ENCODE measurements around the gene BIN1. TPM values are rescaled to one million over a fixed set of nuclear protein-coding genes. Genes with fewer than 3 reads are reported as not detected.

BIN1 gene
- total RNA-seq, 1 experiment from 2014 or later: 31.8 TPM

DNA sequence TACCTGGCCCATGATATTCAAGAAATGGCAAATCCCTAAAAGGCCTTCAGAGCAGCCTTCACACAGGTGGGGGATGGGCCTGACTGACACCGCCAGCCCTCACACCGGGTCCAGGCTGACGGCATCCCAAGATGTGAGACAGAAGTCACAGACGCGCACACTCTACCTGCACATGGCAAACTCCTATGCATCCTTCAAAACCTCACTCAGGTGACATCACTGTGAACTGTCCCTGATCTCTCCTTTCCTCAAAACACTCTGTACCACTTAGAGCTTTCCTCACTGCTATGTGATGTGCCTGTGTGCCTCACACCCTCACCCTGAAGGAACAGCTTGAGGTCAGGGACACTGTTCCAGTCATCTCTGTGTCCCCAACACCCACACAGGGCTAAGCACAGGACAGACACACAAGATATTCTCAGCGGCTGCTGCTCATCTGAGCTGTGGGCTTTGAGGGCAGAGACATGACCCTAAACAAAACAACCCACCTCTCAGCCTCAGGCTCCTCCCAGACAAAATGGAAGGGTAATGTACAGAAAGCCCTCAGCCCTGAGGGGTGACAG is 27.5 kb downstream of the BIN1 start:
- TF ChIP-seq, protein P1, sequence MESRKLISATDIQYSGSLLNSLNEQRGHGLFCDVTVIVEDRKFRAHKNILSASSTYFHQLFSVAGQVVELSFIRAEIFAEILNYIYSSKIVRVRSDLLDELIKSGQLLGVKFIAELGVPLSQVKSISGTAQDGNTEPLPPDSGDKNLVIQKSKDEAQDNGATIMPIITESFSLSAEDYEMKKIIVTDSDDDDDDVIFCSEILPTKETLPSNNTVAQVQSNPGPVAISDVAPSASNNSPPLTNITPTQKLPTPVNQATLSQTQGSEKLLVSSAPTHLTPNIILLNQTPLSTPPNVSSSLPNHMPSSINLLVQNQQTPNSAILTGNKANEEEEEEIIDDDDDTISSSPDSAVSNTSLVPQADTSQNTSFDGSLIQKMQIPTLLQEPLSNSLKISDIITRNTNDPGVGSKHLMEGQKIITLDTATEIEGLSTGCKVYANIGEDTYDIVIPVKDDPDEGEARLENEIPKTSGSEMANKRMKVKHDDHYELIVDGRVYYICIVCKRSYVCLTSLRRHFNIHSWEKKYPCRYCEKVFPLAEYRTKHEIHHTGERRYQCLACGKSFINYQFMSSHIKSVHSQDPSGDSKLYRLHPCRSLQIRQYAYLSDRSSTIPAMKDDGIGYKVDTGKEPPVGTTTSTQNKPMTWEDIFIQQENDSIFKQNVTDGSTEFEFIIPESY (IDR thresholded peaks at IDR 0.05; ENCODE audit: extremely low read depth, insufficient replicate concordance, low read length): no peak
- no peak for TF ChIP-seq YY1 (IDR thresholded peaks at IDR 0.05; ENCODE audit: extremely low read depth, insufficient replicate concordance, low read depth, low read length)
- no peak for TF ChIP-seq REST (IDR thresholded peaks at IDR 0.05; ENCODE audit: low read depth)
- no peak for TF ChIP-seq FOSL1 (IDR thresholded peaks at IDR 0.05; ENCODE audit: low read depth)
- no peak for TF ChIP-seq ATF3 (IDR thresholded peaks at IDR 0.05)
- no peak for TF ChIP-seq TCF7L2 (IDR thresholded peaks at IDR 0.05; ENCODE audit: borderline replicate concordance, extremely low read depth, insufficient read depth, insufficient read length)
- TF ChIP-seq EZH2phosphoT487 (IDR thresholded peaks at IDR 0.05; ENCODE audit: borderline replicate concordance): no peak
- no peak for TF ChIP-seq POLR2A (IDR thresholded peaks at IDR 0.05; ENCODE audit: borderline replicate concordance, extremely low read depth, insufficient read depth, insufficient read length)
- no peak for TF ChIP-seq CBX3 (IDR thresholded peaks at IDR 0.05; ENCODE audit: low read depth)
- no peak for TF ChIP-seq EGR1 (IDR thresholded peaks at IDR 0.05; ENCODE audit: low read depth)
- no peak for TF ChIP-seq ZFX (IDR thresholded peaks at IDR 0.05)
- TF ChIP-seq ELF1 (IDR thresholded peaks at IDR 0.05; ENCODE audit: borderline replicate concordance, low read depth): no peak
- no peak for TF ChIP-seq SIN3A (IDR thresholded peaks at IDR 0.05; ENCODE audit: low read depth)
- no peak for TF ChIP-seq SRF (IDR thresholded peaks at IDR 0.05; ENCODE audit: low read depth)
- TF ChIP-seq EZH2 (IDR thresholded peaks at IDR 0.05): no peak
- TF ChIP-seq SP1 (IDR thresholded peaks at IDR 0.05; ENCODE audit: low read depth): no peak
- no peak for TF ChIP-seq CTCF (IDR thresholded peaks at IDR 0.05 in 2 of 3, conservative IDR thresholded peaks at IDR 0.05 in 1 of 3; ENCODE audit: borderline replicate concordance in 1 of 3, insufficient read depth in 1 of 3, low read depth in 2 of 3, low read length in 2 of 3)
- TF ChIP-seq, protein P2, sequence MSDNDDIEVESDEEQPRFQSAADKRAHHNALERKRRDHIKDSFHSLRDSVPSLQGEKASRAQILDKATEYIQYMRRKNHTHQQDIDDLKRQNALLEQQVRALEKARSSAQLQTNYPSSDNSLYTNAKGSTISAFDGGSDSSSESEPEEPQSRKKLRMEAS (IDR thresholded peaks at IDR 0.05): no peak
- TF ChIP-seq RAD21 (IDR thresholded peaks at IDR 0.05; ENCODE audit: low read depth): no peak
- Histone ChIP-seq H3K9ac (ENCODE audit: low read length) (no peak overlapping the region), H3K79me2 (ENCODE audit: insufficient read depth, low read length) (no peaks in the 10 kb centered on the region; the same call in 1 of the 2 replicates), H3K4me1 (ENCODE audit: control insufficient read depth in 1 of 2, insufficient read depth in 2 of 2, low read length in 2 of 2) (peaks cover 16 to 64% of the 10 kb centered on the region in 2 experiments; a peak in 3 of 4 replicates), H3K9me3 (ENCODE audit: control insufficient read depth in 1 of 2, insufficient read depth in 1 of 2, low read depth in 1 of 2, low read length in 2 of 2) (no peaks in the 10 kb centered on the region), H2AFZ (ENCODE audit: low read depth, low read length, poor library complexity, severe bottlenecking) (no peak overlapping the region), H4K20me1 (ENCODE audit: insufficient read depth) (no peaks in the 10 kb centered on the region), H3K4me3 (replicated peaks in 1 of 2; ENCODE audit: low read depth in 1 of 2, low read length in 2 of 2) (no peak overlapping the region), H3K27ac (ENCODE audit: low read depth, low read length) (no peak overlapping the region; the same call in 1 of the 2 replicates), H3K9me2 (ENCODE audit: insufficient read depth) (no peaks in the 10 kb centered on the region), H3K27me3 (ENCODE audit: insufficient read depth, low read length) (no peaks in the 10 kb centered on the region), H3K4me2 (ENCODE audit: low read length) (peak overlapping the region; percentile 71; the same call in 1 of the 2 replicates), H3K36me3 (ENCODE audit: control insufficient read depth in 1 of 2, insufficient read depth in 2 of 2, low read length in 2 of 2) (no peaks in the 10 kb centered on the region)
- BruUV-seq (replicated peaks): no TSS peak
- intact Hi-C loops (cut with micrococcal nuclease): no loop called here
- ChIA-PET CTCF (interaction anchor here (3.7 kb wide), 1 partner anchor 11 kb away, joined by 13 read pairs; no protein-coding TSS in a partner anchor), RAD21 (ENCODE audit: low non-redundant PET in 1 of 2, low total read pairs in 2 of 2, uncharacterized antibody in 2 of 2, unreplicated experiment in 2 of 2) (no interaction called here), POLR2A (no interaction called here)
- ATAC-seq: no peak
- no peak for DNase-seq (ENCODE audit: low read depth, low spot score)
